ENCODE data around the gene TMEM117. TPM values are rescaled to one million over a fixed set of nuclear protein-coding genes. Genes with fewer than 3 reads are reported as not detected.

The TMEM117 gene
- polyA plus RNA-seq, 1 experiment = 4.3 TPM

DNA sequence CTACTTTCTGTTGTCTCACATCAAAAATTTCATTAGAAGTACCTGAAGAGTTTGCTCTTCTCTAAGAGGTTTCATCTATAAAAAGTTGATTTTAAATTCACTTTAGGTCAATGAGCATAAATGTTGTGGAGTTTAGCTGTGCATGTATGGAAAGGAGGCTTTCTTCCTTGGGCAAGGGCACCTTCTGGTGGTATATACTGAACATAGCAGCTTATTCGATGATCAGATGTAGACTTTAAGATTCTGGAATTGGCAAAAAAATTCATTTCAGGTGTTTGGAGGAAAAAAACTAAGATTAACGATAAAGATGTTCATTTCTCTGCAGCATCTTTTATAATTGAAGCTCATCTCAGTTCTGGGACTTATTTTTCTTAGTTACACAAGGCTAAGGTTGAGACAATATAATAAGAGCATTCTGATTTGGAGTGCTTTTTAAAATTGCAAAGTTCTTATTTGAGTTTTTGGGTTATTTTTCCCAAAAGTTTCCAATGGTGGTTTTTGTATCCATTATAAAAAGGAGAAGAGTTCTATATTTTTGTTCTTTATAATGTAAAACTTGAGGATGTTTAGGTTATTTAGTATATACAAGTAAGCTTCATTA lies 46.8 kb downstream of the TMEM117 start:
- Histone ChIP-seq H3K4me3 (ENCODE audit: low read depth, low read length) (no peak overlapping the region), H3K36me3 (ENCODE audit: control insufficient read depth, insufficient read depth, low read length) (no peaks in the 10 kb centered on the region), H3K27me3 (ENCODE audit: control insufficient read depth, insufficient read depth, low read length) (no peaks in the 10 kb centered on the region)
- TF ChIP-seq, protein P1, sequence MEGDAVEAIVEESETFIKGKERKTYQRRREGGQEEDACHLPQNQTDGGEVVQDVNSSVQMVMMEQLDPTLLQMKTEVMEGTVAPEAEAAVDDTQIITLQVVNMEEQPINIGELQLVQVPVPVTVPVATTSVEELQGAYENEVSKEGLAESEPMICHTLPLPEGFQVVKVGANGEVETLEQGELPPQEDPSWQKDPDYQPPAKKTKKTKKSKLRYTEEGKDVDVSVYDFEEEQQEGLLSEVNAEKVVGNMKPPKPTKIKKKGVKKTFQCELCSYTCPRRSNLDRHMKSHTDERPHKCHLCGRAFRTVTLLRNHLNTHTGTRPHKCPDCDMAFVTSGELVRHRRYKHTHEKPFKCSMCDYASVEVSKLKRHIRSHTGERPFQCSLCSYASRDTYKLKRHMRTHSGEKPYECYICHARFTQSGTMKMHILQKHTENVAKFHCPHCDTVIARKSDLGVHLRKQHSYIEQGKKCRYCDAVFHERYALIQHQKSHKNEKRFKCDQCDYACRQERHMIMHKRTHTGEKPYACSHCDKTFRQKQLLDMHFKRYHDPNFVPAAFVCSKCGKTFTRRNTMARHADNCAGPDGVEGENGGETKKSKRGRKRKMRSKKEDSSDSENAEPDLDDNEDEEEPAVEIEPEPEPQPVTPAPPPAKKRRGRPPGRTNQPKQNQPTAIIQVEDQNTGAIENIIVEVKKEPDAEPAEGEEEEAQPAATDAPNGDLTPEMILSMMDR (IDR thresholded peaks at IDR 0.05; ENCODE audit: insufficient read depth, low read depth, low read length) = peak; percentile 83
- ChIA-PET POLR2A (interaction anchor here (0.6 to 0.9 kb wide), 2 partner anchors 78 to 98 kb away, joined by 3 to 4 read pairs; no protein-coding TSS in a partner anchor), CTCF (interaction anchor here (0.8 to 3.5 kb wide), 23 partner anchors 8 to 533 kb away, joined by 3 to 28 read pairs (median 5); partner anchors contain the start of genes IRAK4, PUS7L and TWF1)
- peak; percentile 4 for DNase-seq (ENCODE audit: low read depth)

DNA sequence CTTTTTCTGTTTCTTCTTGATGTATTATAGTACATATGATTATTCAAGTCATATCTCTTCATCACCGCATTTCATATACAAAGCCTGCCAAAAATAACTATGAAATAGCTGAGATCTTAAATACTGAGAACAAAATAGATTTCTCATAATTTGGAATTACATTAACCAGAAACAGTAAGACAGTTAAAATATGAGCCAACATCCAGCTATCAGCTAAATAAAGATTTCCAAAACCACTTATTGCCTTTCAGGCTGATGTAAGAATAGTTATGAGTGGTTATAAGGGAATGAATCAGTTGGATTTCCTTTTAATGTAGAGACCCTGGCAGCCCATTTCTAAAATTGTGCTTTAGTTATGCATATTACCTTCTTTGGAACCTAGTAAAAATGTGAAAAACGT lies 47.4 kb downstream of the TMEM117 start:
- ChIA-PET CTCF (interaction anchor here (0.8 to 3.5 kb wide), 13 partner anchors 9 to 533 kb away, joined by 3 to 28 read pairs (median 5); partner anchors contain the start of genes IRAK4, PUS7L and TWF1), POLR2A (no interaction called here)
- TF ChIP-seq, protein P1 (IDR thresholded peaks at IDR 0.05; ENCODE audit: insufficient read depth, low read depth, low read length) = no peak
- Histone ChIP-seq H3K4me3 (ENCODE audit: low read depth, low read length) (no peak overlapping the region), H3K36me3 (ENCODE audit: control insufficient read depth, insufficient read depth, low read length) (no peaks in the 10 kb centered on the region), H3K27me3 (ENCODE audit: control insufficient read depth, insufficient read depth, low read length) (no peaks in the 10 kb centered on the region)
- DNase-seq (ENCODE audit: low read depth) = no peak

DNA sequence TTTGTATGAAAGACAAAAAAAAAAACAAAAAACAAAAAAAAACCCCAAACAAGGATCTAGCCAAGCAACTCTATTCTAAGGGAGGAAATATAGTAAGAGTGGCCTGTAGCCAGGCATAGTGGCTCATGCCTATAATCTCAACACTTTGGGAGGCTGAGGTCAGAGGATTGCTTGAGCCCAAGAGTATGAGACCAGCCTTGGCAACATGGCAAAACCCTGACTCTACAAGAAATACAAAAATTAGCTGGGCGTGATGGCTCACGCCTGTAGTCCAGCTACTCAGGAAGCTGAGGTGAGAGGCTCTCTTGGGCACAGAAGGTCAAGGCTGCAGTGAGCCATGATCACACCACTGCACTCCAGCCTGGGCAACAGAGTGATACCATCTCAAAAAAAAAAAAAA lies 47.9 kb downstream of the TMEM117 start:
- no peak for DNase-seq (ENCODE audit: low read depth)
- TF ChIP-seq, protein P1 (IDR thresholded peaks at IDR 0.05; ENCODE audit: insufficient read depth, low read depth, low read length) = no peak

DNA sequence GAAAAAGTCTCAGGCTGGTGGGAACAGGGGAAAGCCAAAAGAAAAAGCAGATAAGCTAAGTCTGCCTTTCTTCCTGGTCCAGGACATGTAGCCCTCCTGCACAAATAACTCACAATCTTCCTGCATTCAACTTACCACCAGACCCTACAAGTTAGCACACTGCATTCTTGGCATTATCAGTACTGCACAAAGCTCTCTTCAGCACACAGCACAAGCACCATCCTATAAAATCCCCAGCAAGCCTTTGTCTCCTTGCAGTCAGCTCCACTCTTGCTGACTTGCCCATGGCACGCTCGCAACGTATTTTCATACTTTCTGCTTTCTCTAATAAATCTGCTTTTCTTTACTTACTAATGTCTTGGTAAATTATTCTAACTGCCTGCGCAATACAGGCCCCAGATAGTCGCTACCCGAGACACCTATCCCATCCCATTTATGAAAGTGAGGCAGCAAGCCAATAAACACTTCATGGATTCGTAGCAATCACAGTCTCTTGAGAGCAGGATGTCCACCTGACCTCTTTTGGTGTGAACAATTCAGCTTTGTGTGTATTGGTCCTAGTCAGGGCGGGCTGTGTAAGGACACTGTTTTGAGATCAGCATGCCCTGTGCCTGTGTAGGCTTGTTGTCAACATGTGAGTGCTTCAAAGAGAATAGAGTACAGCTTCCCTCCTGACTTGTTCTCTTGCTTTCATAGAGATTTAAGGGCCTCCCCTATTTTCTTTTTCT lies 49.0 kb downstream of the TMEM117 start:
- H3K4me3 ChIP-seq (ENCODE audit: low read depth, low read length) = no peak overlapping the region
- TF ChIP-seq, protein P1 (IDR thresholded peaks at IDR 0.05; ENCODE audit: insufficient read depth, low read depth, low read length) = no peak
- ChIA-PET CTCF (interaction anchor here (0.7 to 3.5 kb wide), 3 partner anchors 9 to 108 kb away, joined by 3 to 28 read pairs (median 3); no protein-coding TSS in a partner anchor), POLR2A (no interaction called here)
- DNase-seq (ENCODE audit: low read depth) = no peak
- H3K27me3 ChIP-seq (ENCODE audit: control insufficient read depth, insufficient read depth, low read length) = no peaks in the 10 kb centered on the region
- H3K36me3 ChIP-seq (ENCODE audit: control insufficient read depth, insufficient read depth, low read length) = no peaks in the 10 kb centered on the region

More for the DNA sequence above, 47.9 kb downstream of the TMEM117 start:
- H3K27me3 ChIP-seq (ENCODE audit: control insufficient read depth, insufficient read depth, low read length) = no peaks in the 10 kb centered on the region
- ChIA-PET POLR2A (no interaction called here), CTCF (interaction anchor here (0.8 to 3.5 kb wide), 4 partner anchors 10 to 534 kb away, joined by 3 to 28 read pairs (median 6); no protein-coding TSS in a partner anchor)
- no peaks in the 10 kb centered on the region for H3K36me3 ChIP-seq (ENCODE audit: control insufficient read depth, insufficient read depth, low read length)
- no peak overlapping the region for H3K4me3 ChIP-seq (ENCODE audit: low read depth, low read length)

DNA sequence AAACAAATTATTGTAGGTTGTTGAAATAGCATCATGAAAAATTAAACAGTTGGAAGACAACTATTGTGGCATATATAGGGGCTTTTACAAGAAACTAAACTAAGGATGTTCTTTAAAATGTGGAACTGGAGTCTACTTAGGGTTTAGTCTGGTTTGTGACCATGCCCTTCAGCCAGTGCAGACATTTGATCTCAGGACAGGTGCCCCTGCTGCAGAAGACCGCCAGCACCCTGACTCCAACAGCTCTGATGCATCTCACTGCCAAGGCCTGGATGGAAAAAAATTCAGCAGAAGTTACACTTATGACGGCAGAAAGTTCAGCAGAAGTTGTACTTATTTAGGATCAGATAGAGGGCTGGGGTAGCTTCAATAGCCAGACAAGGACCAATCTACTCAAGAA lies 51.5 kb downstream of the TMEM117 start:
- Histone ChIP-seq H3K27me3 (ENCODE audit: control insufficient read depth, insufficient read depth, low read length) (no peaks in the 10 kb centered on the region), H3K36me3 (ENCODE audit: control insufficient read depth, insufficient read depth, low read length) (no peaks in the 10 kb centered on the region), H3K4me3 (ENCODE audit: low read depth, low read length) (no peak overlapping the region)
- POLR2A ChIA-PET = no interaction called here
- CTCF ChIA-PET = interaction anchor here (0.9 to 1.0 kb wide), 2 partner anchors 95 to 110 kb away, joined by 3 to 4 read pairs; no protein-coding TSS in a partner anchor
- no peak for DNase-seq (ENCODE audit: low read depth)
- TF ChIP-seq, protein P1 (IDR thresholded peaks at IDR 0.05; ENCODE audit: insufficient read depth, low read depth, low read length) = no peak
